Adipose tissue (tissue), 3 donors: ENCODE results near the gene METTL13. TPM values are rescaled to one million over a fixed set of nuclear protein-coding genes. Genes with fewer than 3 reads are reported as not detected.

Source experiments
- H3K27ac ChIP-seq: one replicate; pipeline ENCODE4 v1.5.1; 2013; ENCODE audit warnings: low read depth, low read length
- WGBS, 3 donors: extraction: QIAGEN DNeasy Blood & Tissue Kit; methylation state at CpG; one replicate each; pipeline ENCODE4 v1.1.7; 2013; 5-methylcytosine and 5-hydroxymethylcytosine counted together
- polyA plus RNA-seq, 3 donors: library from polyadenylated mRNA; stranded (reverse); fragments of 200-250 nt; gene quantifications; one replicate each; pipeline ENCODE4 v1.2.3, GENCODE V29; 2013
- donor health status: healthy with polysubstance abuse.
- donor health status: Bipolar disorder and iron deficiency.
- donor health status: healthy.

The METTL13 gene
- polyA plus RNA-seq, 3 donors: 12.4 to 15.5 (median 15.5) TPM

- WGBS, 3 donors: 87 to 88% (median 88%) methylated on average over 6 of the region's 6 CpGs
- no peak overlapping the region for H3K27ac ChIP-seq
These were observed 19.3 kb upstream of the METTL13 start for GRCh38 chr1:171762143-171762563.

- H3K27ac ChIP-seq: no peak overlapping the region
- 81 to 89% (median 88%) methylated on average over 6 of the region's 6 CpGs for WGBS, 3 donors
These were observed 17.7 kb upstream of the METTL13 start for GRCh38 chr1:171763764-171764163.

GRCh38 chr1:171769171-171769570 is 12.3 kb upstream of the METTL13 start:
- WGBS, 3 donors: 49 to 74% (median 61%) methylated on average over 3 of the region's 3 CpGs
- H3K27ac ChIP-seq: no peak overlapping the region

- WGBS, 3 donors: 74 to 95% (median 81%) methylated on average over 1 of the region's 1 CpG
- no peak overlapping the region for H3K27ac ChIP-seq
These were observed 11.7 kb upstream of the METTL13 start for GRCh38 chr1:171769754-171770153.

- H3K27ac ChIP-seq: no peak overlapping the region
- 93 to 94% (median 93%) methylated on average over 2 of the region's 2 CpGs for WGBS, 3 donors
These were observed 9.1 kb upstream of the METTL13 start for GRCh38 chr1:171772312-171772711.

GRCh38 chr1:171780583-171781175 is 781 bp upstream of the METTL13 start:
- WGBS, 3 donors: 40 to 43% (median 40%) methylated on average over 11 of the region's 11 CpGs
- H3K27ac ChIP-seq: no peak overlapping the region

GRCh38 chr1:171783816-171784530 is 2.5 kb downstream of the METTL13 start:
- no peak overlapping the region for H3K27ac ChIP-seq
- 90 to 95% (median 94%) methylated on average over 25 of the region's 25 CpGs for WGBS, 3 donors

- no peak overlapping the region for H3K27ac ChIP-seq
These were observed 3.3 kb downstream of the METTL13 start for GRCh38 chr1:171784784-171785183.

- WGBS, 3 donors: 70 to 85% (median 79%) methylated on average over 9 of the region's 9 CpGs
- H3K27ac ChIP-seq: no peak overlapping the region
These were observed 4.3 kb downstream of the METTL13 start for GRCh38 chr1:171785766-171786165.

GRCh38 chr1:171786534-171786933 is 5.1 kb downstream of the METTL13 start:
- 95 to 100% (median 96%) methylated on average over 2 of the region's 2 CpGs for WGBS, 3 donors

GRCh38 chr1:171787686-171788480 is 6.4 kb downstream of the METTL13 start:
- 94 to 95% (median 95%) methylated on average over 15 of the region's 15 CpGs for WGBS, 3 donors
- H3K27ac ChIP-seq: no peak overlapping the region

More at GRCh38 chr1:171786534-171786933, 5.1 kb downstream of the METTL13 start:
- H3K27ac ChIP-seq: no peak overlapping the region

GRCh38 chr1:171788696-171789095 is 7.2 kb downstream of the METTL13 start:
- WGBS, 3 donors: 82 to 86% (median 84%) methylated on average over 5 of the region's 5 CpGs
- H3K27ac ChIP-seq: no peak overlapping the region

GRCh38 chr1:171790318-171790717 is 8.9 kb downstream of the METTL13 start:
- WGBS, 3 donors: 93 to 95% (median 93%) methylated on average over 6 of the region's 6 CpGs
- H3K27ac ChIP-seq: no peak overlapping the region

GRCh38 chr1:171792656-171793369 is 11.4 kb downstream of the METTL13 start:
- WGBS, 3 donors: 90 to 95% (median 93%) methylated on average over 7 of the region's 7 CpGs

GRCh38 chr1:171793636-171794035 is 12.2 kb downstream of the METTL13 start:
- WGBS, 3 donors: 96 to 100% (median 100%) methylated on average over 1 of the region's 1 CpG
- H3K27ac ChIP-seq: no peak overlapping the region

More at GRCh38 chr1:171792656-171793369, 11.4 kb downstream of the METTL13 start:
- H3K27ac ChIP-seq: no peak overlapping the region

- H3K27ac ChIP-seq: no peak overlapping the region
- WGBS, 3 donors: 90 to 94% (median 92%) methylated on average over 4 of the region's 4 CpGs
These were observed 12.6 kb downstream of the METTL13 start for GRCh38 chr1:171794085-171794484.

GRCh38 chr1:171796592-171796991 is 15.1 kb downstream of the METTL13 start:
- H3K27ac ChIP-seq: no peak overlapping the region
- WGBS, 3 donors: 70 to 91% (median 89%) methylated on average over 5 of the region's 5 CpGs

GRCh38 chr1:171798311-171798710 is 16.9 kb downstream of the METTL13 start:
- 89 to 94% (median 92%) methylated on average over 3 of the region's 3 CpGs for WGBS, 3 donors
- no peak overlapping the region for H3K27ac ChIP-seq

- 76 to 88% (median 83%) methylated on average over 3 of the region's 3 CpGs for whole genome bisulfite sequencing, 3 donors
- H3K27ac ChIP-seq: no peak overlapping the region
These were observed 17.3 kb downstream of the METTL13 start for GRCh38 chr1:171798765-171799164.
